ENCODE measurements around the gene ZRSR2.
A peak's percentile ranks its signal among the peaks of the same experiment; 100 is the strongest.

Gene ZRSR2

DNA sequence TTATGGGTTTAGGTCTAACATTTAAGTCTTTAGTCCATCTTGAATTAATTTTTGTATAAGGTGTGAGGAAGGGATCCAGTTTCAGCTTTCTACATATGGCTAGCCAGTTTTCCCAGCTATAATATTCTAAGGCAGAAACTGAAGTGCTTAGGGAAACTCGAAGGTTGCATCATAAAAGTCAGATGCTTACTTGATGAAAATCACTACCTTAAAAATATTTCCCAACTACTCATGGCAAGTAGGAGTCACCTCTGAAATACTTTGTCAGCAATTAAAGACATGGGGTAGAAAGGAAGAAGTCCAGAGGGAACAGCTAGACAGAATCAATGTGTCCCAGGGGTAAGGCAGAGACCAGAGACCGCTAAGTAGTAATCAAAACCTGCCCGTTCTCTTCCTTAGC, 70.6 kb downstream of the ZRSR2 start:
- Histone ChIP-seq H3K36me3 (no peaks in the 10 kb centered on the region), H3K4me1 (ENCODE audit: control insufficient read depth in 1 of 2, insufficient read depth in 1 of 2, low read depth in 1 of 2, low read length in 1 of 2) (peaks cover 28 to 29% of the 10 kb centered on the region in 2 experiments), H3K27me3 (no peaks in the 10 kb centered on the region), H3K27ac (no peak overlapping the region), H3K4me3 (ENCODE audit: low read depth in 1 of 2, low read length in 1 of 2) (no peak overlapping the region), H3K9me3 (no peaks in the 10 kb centered on the region)
- TF ChIP-seq CTCF (IDR thresholded peaks at IDR 0.05) = no peak

GRCh38 chrX:15864023-15864422, 73.7 kb downstream of the ZRSR2 start:
- Histone ChIP-seq H3K27me3 (no peaks in the 10 kb centered on the region), H3K4me1 (ENCODE audit: control insufficient read depth in 1 of 2, insufficient read depth in 1 of 2, low read depth in 1 of 2, low read length in 1 of 2) (peaks cover 25 to 29% of the 10 kb centered on the region in 2 experiments), H3K4me3 (ENCODE audit: low read depth in 1 of 2, low read length in 1 of 2) (no peak overlapping the region), H3K36me3 (no peaks in the 10 kb centered on the region), H3K9me3 (no peaks in the 10 kb centered on the region), H3K27ac (peak overlapping the region; percentile 59)
- no peak for TF ChIP-seq CTCF (IDR thresholded peaks at IDR 0.05)

DNA sequence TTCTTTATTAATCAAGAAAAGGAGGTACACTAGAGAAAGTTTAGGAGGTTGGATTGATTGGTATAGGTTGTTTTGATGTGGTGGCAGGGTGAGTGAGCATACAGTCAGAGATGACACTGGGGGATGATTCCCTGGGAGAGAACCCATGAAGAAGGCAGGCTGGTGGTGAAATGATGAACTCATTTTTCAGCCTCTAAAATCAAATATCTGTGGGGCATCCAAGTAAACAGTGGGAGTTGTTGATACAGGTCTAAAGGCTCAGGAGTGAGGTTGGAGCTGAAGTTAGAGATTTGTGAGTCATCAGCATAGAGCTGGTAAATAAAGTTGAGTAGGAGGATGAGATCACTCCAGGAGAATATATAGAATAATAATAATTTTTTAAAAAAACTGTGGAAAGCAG, 74.3 kb downstream of the ZRSR2 start:
- Histone ChIP-seq H3K9me3 (no peaks in the 10 kb centered on the region), H3K27me3 (no peaks in the 10 kb centered on the region)
- no peak for TF ChIP-seq CTCF (IDR thresholded peaks at IDR 0.05)

GRCh38 chrX:15866147-15866546, 75.9 kb downstream of the ZRSR2 start:
- no peak for TF ChIP-seq CTCF (IDR thresholded peaks at IDR 0.05)

More for the DNA sequence above, 74.3 kb downstream of the ZRSR2 start:
- no peak overlapping the region for H3K4me3 ChIP-seq (ENCODE audit: low read depth in 1 of 2, low read length in 1 of 2)
- H3K36me3 ChIP-seq = no peaks in the 10 kb centered on the region
- H3K27ac ChIP-seq = peak overlapping the region; percentile 59
- H3K4me1 ChIP-seq (ENCODE audit: control insufficient read depth in 1 of 2, insufficient read depth in 1 of 2, low read depth in 1 of 2, low read length in 1 of 2) = peaks cover 25 to 29% of the 10 kb centered on the region in 2 experiments

DNA sequence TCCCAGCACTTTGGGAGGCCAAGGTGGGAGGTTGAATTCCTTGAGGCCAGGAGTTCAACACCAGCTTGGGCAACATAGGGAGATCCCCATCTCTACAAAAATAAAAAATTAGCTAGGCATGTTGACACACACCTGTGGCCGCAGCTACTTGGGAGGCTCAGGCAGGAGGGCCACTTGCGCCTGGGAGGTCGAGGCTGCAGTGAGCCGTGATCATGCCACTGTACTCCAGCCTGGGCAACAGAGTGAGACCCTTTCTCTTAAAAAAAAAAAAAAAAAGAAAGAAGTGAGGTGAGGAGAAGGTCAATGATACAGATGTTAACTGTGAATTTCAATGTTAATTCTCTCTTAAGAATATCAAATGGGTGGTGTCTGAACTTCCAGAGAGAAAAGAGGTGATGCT, 79.4 kb downstream of the ZRSR2 start:
- Histone ChIP-seq H3K27ac (no peak overlapping the region), H3K4me1 (ENCODE audit: control insufficient read depth in 1 of 2, insufficient read depth in 1 of 2, low read depth in 1 of 2, low read length in 1 of 2) (peaks cover 7 to 10% of the 10 kb centered on the region in 2 experiments), H3K27me3 (no peaks in the 10 kb centered on the region), H3K36me3 (no peaks in the 10 kb centered on the region), H3K4me3 (ENCODE audit: low read depth in 1 of 2, low read length in 1 of 2) (no peak overlapping the region), H3K9me3 (no peaks in the 10 kb centered on the region)
- TF ChIP-seq CTCF (IDR thresholded peaks at IDR 0.05) = no peak

More at GRCh38 chrX:15866147-15866546, 75.9 kb downstream of the ZRSR2 start:
- H3K27ac ChIP-seq = no peak overlapping the region
- H3K36me3 ChIP-seq = no peaks in the 10 kb centered on the region
- H3K9me3 ChIP-seq = no peaks in the 10 kb centered on the region
- no peak overlapping the region for H3K4me3 ChIP-seq (ENCODE audit: low read depth in 1 of 2, low read length in 1 of 2)
- H3K27me3 ChIP-seq = no peaks in the 10 kb centered on the region
- H3K4me1 ChIP-seq (ENCODE audit: control insufficient read depth in 1 of 2, insufficient read depth in 1 of 2, low read depth in 1 of 2, low read length in 1 of 2) = peaks cover 21 to 25% of the 10 kb centered on the region in 2 experiments

DNA sequence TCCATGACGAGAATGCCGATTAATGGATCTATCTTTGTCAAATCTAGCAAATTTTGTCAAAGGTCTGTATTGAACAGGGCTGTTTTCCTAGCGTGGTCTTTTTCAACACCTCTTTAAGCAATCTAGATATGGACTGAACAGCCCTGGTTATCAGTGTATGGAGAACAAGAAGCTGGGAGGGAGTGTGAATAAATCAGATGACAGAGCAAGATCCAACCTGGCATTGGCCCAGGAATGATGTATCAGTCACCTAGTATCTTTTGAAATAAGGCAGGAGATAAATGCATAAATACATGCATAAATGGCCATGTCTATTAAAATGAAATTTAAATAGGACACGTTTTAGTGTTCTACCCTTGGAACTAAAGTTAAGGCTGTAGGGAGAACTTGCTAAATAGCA, 80.0 kb downstream of the ZRSR2 start:
- H3K27me3 ChIP-seq = no peaks in the 10 kb centered on the region
- no peak overlapping the region for H3K27ac ChIP-seq
- H3K36me3 ChIP-seq = no peaks in the 10 kb centered on the region
- H3K4me3 ChIP-seq (ENCODE audit: low read depth in 1 of 2, low read length in 1 of 2) = no peak overlapping the region
- no peak for TF ChIP-seq CTCF (IDR thresholded peaks at IDR 0.05)
- peaks cover 7 to 10% of the 10 kb centered on the region in 2 experiments for H3K4me1 ChIP-seq (ENCODE audit: control insufficient read depth in 1 of 2, insufficient read depth in 1 of 2, low read depth in 1 of 2, low read length in 1 of 2)
- no peaks in the 10 kb centered on the region for H3K9me3 ChIP-seq
